Measurements from ENCODE around the gene B4GALT6. TPM values are rescaled to one million over a fixed set of nuclear protein-coding genes. Genes with fewer than 3 reads are reported as not detected.

B4GALT6 gene
- total RNA-seq, 1 donor from 2014 or later = 17.7 TPM

- TF ChIP-seq, protein P1, sequence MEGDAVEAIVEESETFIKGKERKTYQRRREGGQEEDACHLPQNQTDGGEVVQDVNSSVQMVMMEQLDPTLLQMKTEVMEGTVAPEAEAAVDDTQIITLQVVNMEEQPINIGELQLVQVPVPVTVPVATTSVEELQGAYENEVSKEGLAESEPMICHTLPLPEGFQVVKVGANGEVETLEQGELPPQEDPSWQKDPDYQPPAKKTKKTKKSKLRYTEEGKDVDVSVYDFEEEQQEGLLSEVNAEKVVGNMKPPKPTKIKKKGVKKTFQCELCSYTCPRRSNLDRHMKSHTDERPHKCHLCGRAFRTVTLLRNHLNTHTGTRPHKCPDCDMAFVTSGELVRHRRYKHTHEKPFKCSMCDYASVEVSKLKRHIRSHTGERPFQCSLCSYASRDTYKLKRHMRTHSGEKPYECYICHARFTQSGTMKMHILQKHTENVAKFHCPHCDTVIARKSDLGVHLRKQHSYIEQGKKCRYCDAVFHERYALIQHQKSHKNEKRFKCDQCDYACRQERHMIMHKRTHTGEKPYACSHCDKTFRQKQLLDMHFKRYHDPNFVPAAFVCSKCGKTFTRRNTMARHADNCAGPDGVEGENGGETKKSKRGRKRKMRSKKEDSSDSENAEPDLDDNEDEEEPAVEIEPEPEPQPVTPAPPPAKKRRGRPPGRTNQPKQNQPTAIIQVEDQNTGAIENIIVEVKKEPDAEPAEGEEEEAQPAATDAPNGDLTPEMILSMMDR (IDR thresholded peaks at IDR 0.05; ENCODE audit: insufficient read depth, low read depth, low read length) = no peak
- Mint-ChIP-seq H3K27ac (ENCODE audit: unreplicated experiment) (no peak overlapping the region), H3K4me3 (ENCODE audit: unreplicated experiment) (no peak overlapping the region), H3K9me3 (ENCODE audit: unreplicated experiment) (no peaks in the 10 kb centered on the region), H3K36me3 (ENCODE audit: low read depth, unreplicated experiment) (no peaks in the 10 kb centered on the region), H3K27me3 (ENCODE audit: low read depth, unreplicated experiment) (no peaks in the 10 kb centered on the region), H3K4me1 (ENCODE audit: low read depth, unreplicated experiment) (peaks cover 8% of the 10 kb centered on the region)
- H2AFZ ChIP-seq (ENCODE audit: low read depth, low read length) = no peak overlapping the region
- DNase-seq (ENCODE audit: low read depth) (no peak), FAIRE-seq (no peak)
- peaks cover 2% of the 10 kb centered on the region for H3K79me2 ChIP-seq (ENCODE audit: insufficient read depth, low read length)
- peaks cover 4% of the 10 kb centered on the region for H3K4me1 ChIP-seq (ENCODE audit: insufficient read depth, low read length)
- H4K20me1 ChIP-seq (ENCODE audit: insufficient read depth, low read length) = no peaks in the 10 kb centered on the region
- no peaks in the 10 kb centered on the region for H3K36me3 ChIP-seq (ENCODE audit: insufficient read depth, low read length)
- no peak overlapping the region for H3K4me3 ChIP-seq (ENCODE audit: insufficient read depth, low read depth, low read length)
- no peaks in the 10 kb centered on the region for H3K9me3 ChIP-seq (ENCODE audit: insufficient read depth, low read depth, low read length)
- no peak overlapping the region for H3K9ac ChIP-seq (ENCODE audit: low read length)
- no peak overlapping the region for H3K27ac ChIP-seq (ENCODE audit: low read depth, low read length)
- H3K27me3 ChIP-seq (ENCODE audit: insufficient read depth, low read length) = no peaks in the 10 kb centered on the region
- no peak overlapping the region for H3K4me2 ChIP-seq (ENCODE audit: low read length)
These were observed 14.8 kb downstream of the B4GALT6 start for GRCh38 chr18:31669541-31669940.

- H3K4me1 Mint-ChIP-seq (ENCODE audit: low read depth, unreplicated experiment) = peaks cover 8% of the 10 kb centered on the region
- Histone ChIP-seq H3K4me2 (ENCODE audit: low read length) (peak overlapping the region; percentile 41), H3K27me3 (ENCODE audit: insufficient read depth, low read length) (no peaks in the 10 kb centered on the region), H3K36me3 (ENCODE audit: insufficient read depth, low read length) (no peaks in the 10 kb centered on the region), H3K79me2 (ENCODE audit: insufficient read depth, low read length) (peaks cover 2% of the 10 kb centered on the region), H4K20me1 (ENCODE audit: insufficient read depth, low read length) (no peaks in the 10 kb centered on the region), H3K27ac (ENCODE audit: low read depth, low read length) (no peak overlapping the region), H2AFZ (ENCODE audit: low read depth, low read length) (no peak overlapping the region), H3K4me3 (ENCODE audit: insufficient read depth, low read depth, low read length) (no peak overlapping the region), H3K4me1 (ENCODE audit: insufficient read depth, low read length) (peaks cover 4% of the 10 kb centered on the region), H3K9me3 (ENCODE audit: insufficient read depth, low read depth, low read length) (no peaks in the 10 kb centered on the region), H3K9ac (ENCODE audit: low read length) (no peak overlapping the region)
- H3K4me3 Mint-ChIP-seq (ENCODE audit: unreplicated experiment) = no peak overlapping the region
- no peaks in the 10 kb centered on the region for H3K27me3 Mint-ChIP-seq (ENCODE audit: low read depth, unreplicated experiment)
- no peaks in the 10 kb centered on the region for H3K36me3 Mint-ChIP-seq (ENCODE audit: low read depth, unreplicated experiment)
- no peak for TF ChIP-seq EZH2 (IDR thresholded peaks at IDR 0.05; ENCODE audit: insufficient read depth, low read length)
- TF ChIP-seq, protein P1 (IDR thresholded peaks at IDR 0.05; ENCODE audit: insufficient read depth, low read depth, low read length) = no peak
- peak overlapping the region; percentile 7 for H3K27ac Mint-ChIP-seq (ENCODE audit: unreplicated experiment)
- DNase-seq (ENCODE audit: low read depth) = peak; percentile 66
- FAIRE-seq = no peak
- H3K9me3 Mint-ChIP-seq (ENCODE audit: unreplicated experiment) = no peaks in the 10 kb centered on the region
These were observed 17.2 kb downstream of the B4GALT6 start for GRCh38 chr18:31667185-31667584.

- peaks cover 4% of the 10 kb centered on the region for H3K4me1 ChIP-seq (ENCODE audit: insufficient read depth, low read length)
- FAIRE-seq = no peak
- no peak overlapping the region for H2AFZ ChIP-seq (ENCODE audit: low read depth, low read length)
- H3K4me3 ChIP-seq (ENCODE audit: insufficient read depth, low read depth, low read length) = no peak overlapping the region
- peaks cover 8% of the 10 kb centered on the region for H3K4me1 Mint-ChIP-seq (ENCODE audit: low read depth, unreplicated experiment)
- TF ChIP-seq, protein P1 (IDR thresholded peaks at IDR 0.05; ENCODE audit: insufficient read depth, low read depth, low read length) = no peak
- no peak for TF ChIP-seq EZH2 (IDR thresholded peaks at IDR 0.05; ENCODE audit: insufficient read depth, low read length)
- H3K9me3 ChIP-seq (ENCODE audit: insufficient read depth, low read depth, low read length) = no peaks in the 10 kb centered on the region
- H3K9me3 Mint-ChIP-seq (ENCODE audit: unreplicated experiment) = no peaks in the 10 kb centered on the region
- H3K27ac ChIP-seq (ENCODE audit: low read depth, low read length) = no peak overlapping the region
- H3K27me3 ChIP-seq (ENCODE audit: insufficient read depth, low read length) = no peaks in the 10 kb centered on the region
- H3K9ac ChIP-seq (ENCODE audit: low read length) = no peak overlapping the region
- H3K4me2 ChIP-seq (ENCODE audit: low read length) = no peak overlapping the region
- peaks cover 2% of the 10 kb centered on the region for H3K79me2 ChIP-seq (ENCODE audit: insufficient read depth, low read length)
- no peaks in the 10 kb centered on the region for H4K20me1 ChIP-seq (ENCODE audit: insufficient read depth, low read length)
- H3K36me3 Mint-ChIP-seq (ENCODE audit: low read depth, unreplicated experiment) = no peaks in the 10 kb centered on the region
- H3K27me3 Mint-ChIP-seq (ENCODE audit: low read depth, unreplicated experiment) = no peaks in the 10 kb centered on the region
- no peak overlapping the region for H3K27ac Mint-ChIP-seq (ENCODE audit: unreplicated experiment)
- no peak for DNase-seq (ENCODE audit: low read depth)
- no peak overlapping the region for H3K4me3 Mint-ChIP-seq (ENCODE audit: unreplicated experiment)
- H3K36me3 ChIP-seq (ENCODE audit: insufficient read depth, low read length) = no peaks in the 10 kb centered on the region
These were observed 18.3 kb downstream of the B4GALT6 start for GRCh38 chr18:31666055-31666454.
